IMR-90 (cell line): ENCODE data around the gene NSUN4. TPM values are rescaled to one million over a fixed set of nuclear protein-coding genes. Genes with fewer than 3 reads are reported as not detected.
A peak's percentile ranks its signal among the peaks of the same experiment; 100 is the strongest.

Source experiments
- ATAC-seq: fragments of 200-7000 bp; cut with Tn5 transposase; 2 replicates; pipeline ENCODE4 v1.9.1; 2020; ENCODE audit warnings: low read depth, mild to moderate bottlenecking, moderate library complexity
- Bru-seq: library from RNA; stranded (reverse); fragments of 400-500 nt; gene quantifications from one replicate; lab custom pipeline; 2021; lab: Mats Ljungman, UMichigan
- BruChase-seq, 2 experiments: library from RNA; stranded (reverse); fragments of 400-500 nt; gene quantifications; one replicate each; lab custom pipeline; 2021; lab: Mats Ljungman, UMichigan
- BruUV-seq: library from RNA; stranded (reverse); fragments of 400-500 nt; replicated peaks from 2 replicates; lab custom pipeline; 2021; lab: Mats Ljungman, UMichigan
- CTCF ChIA-PET: fragments of 300-600 bp; formaldehyde crosslinking; extraction: SDS; loops from one replicate; lab custom pipeline; 2021; ENCODE audit warnings: antibody characterized with exemption; lab: Yijun Ruan, JAX
- POLR2A ChIA-PET: fragments of 300-600 bp; sonication (Branson Sonifier 250); formaldehyde crosslinking; loops from one replicate; lab custom pipeline; 2022; ENCODE audit warnings: antibody characterized with exemption; ENCODE audit not compliant: unreplicated experiment; lab: Charles Lee
- DNase-seq: peaks from one replicate; pipeline ENCODE4 v3.0.0; 2013
- H2AFZ ChIP-seq: replicated peaks from 2 replicates; pipeline ENCODE3; 2013; ENCODE audit warnings: low read length, mild to moderate bottlenecking; ENCODE audit not compliant: poor library complexity
- H2AK5ac ChIP-seq: 2 replicates; pipeline ENCODE4 v1.6.1; 2013; ENCODE audit warnings: low read depth, low read length, inconsistent platforms
- H2AK9ac ChIP-seq: replicated peaks from 2 replicates; pipeline ENCODE3; 2013; ENCODE audit warnings: mild to moderate bottlenecking, low read depth, low read length, moderate library complexity; ENCODE audit not compliant: poor library complexity
- H2BK120ac ChIP-seq: 2 replicates; pipeline ENCODE4 v1.6.1; 2013; ENCODE audit warnings: low read depth, low read length, inconsistent platforms
- H2BK15ac ChIP-seq: 3 replicates; pipeline ENCODE4 v1.6.1; 2013; ENCODE audit warnings: low read depth, low read length, inconsistent platforms
- H2BK20ac ChIP-seq: 2 replicates; pipeline ENCODE4 v1.6.1; 2013; ENCODE audit warnings: low read depth, mild to moderate bottlenecking, inconsistent platforms, low read length, moderate library complexity
- H2BK5ac ChIP-seq: 2 replicates; pipeline ENCODE4 v1.6.1; 2013; ENCODE audit warnings: mild to moderate bottlenecking, low read depth, low read length, inconsistent platforms; ENCODE audit not compliant: poor library complexity, severe bottlenecking
- H3K14ac ChIP-seq: replicated peaks from 2 replicates; pipeline ENCODE4 v1.6.1; 2013; ENCODE audit warnings: low read depth, low read length, inconsistent platforms
- H3K18ac ChIP-seq: 2 replicates; pipeline ENCODE4 v1.6.1; 2013; ENCODE audit warnings: low read depth, low read length, control low read depth
- H3K23ac ChIP-seq: 2 replicates; pipeline ENCODE4 v1.6.1; 2013; ENCODE audit warnings: low read depth, low read length, inconsistent platforms
- H3K27ac ChIP-seq: 2 replicates; pipeline ENCODE4 v1.5.1; 2013; ENCODE audit warnings: mild to moderate bottlenecking, control low read depth, low read length; ENCODE audit not compliant: insufficient read depth
- H3K27me3 ChIP-seq: 2 replicates; pipeline ENCODE4 v1.6.1; 2013; ENCODE audit warnings: low read length; ENCODE audit not compliant: control insufficient read depth, insufficient read depth
- H3K36me3 ChIP-seq: 2 replicates; pipeline ENCODE4 v1.6.1; 2013; ENCODE audit warnings: low read length, mixed read lengths; ENCODE audit not compliant: control insufficient read depth, insufficient read depth
- H3K4ac ChIP-seq: 2 replicates; pipeline ENCODE4 v1.6.1; 2013; ENCODE audit warnings: low read depth, low read length, inconsistent platforms
- H3K4me1 ChIP-seq: 2 replicates; pipeline ENCODE4 v1.6.1; 2013; ENCODE audit warnings: low read length, mixed read lengths; ENCODE audit not compliant: control insufficient read depth, insufficient read depth
- H3K4me2 ChIP-seq: 2 replicates; pipeline ENCODE4 v1.6.1; 2013; ENCODE audit warnings: low read depth, mild to moderate bottlenecking, control low read depth, low read length, moderate library complexity
- H3K4me3 ChIP-seq: 2 replicates; pipeline ENCODE4 v1.5.1; 2013; ENCODE audit warnings: low read depth, mild to moderate bottlenecking, control low read depth, low read length, moderate library complexity; ENCODE audit not compliant: insufficient read depth
- H3K56ac ChIP-seq: 2 replicates; pipeline ENCODE4 v1.6.1; 2013; ENCODE audit warnings: low read length, inconsistent platforms; ENCODE audit not compliant: insufficient read depth; ENCODE audit errors: extremely low read depth
- H3K79me1 ChIP-seq, 2 experiments: 2 replicates each; pipeline ENCODE4 v1.6.1; 2013; ENCODE audit warnings: low read length in 2 of 2, inconsistent platforms in 1 of 2, low read depth in 1 of 2
- H3K9ac ChIP-seq: 2 replicates; pipeline ENCODE4 v1.6.1; 2013; ENCODE audit warnings: low read depth, low read length, control low read depth
- H3K9me1 ChIP-seq: 2 replicates; pipeline ENCODE4 v1.6.1; 2013; ENCODE audit warnings: low read length, inconsistent platforms; ENCODE audit not compliant: insufficient read depth
- H3K9me3 ChIP-seq: 2 replicates; pipeline ENCODE4 v1.6.1; 2013; ENCODE audit warnings: low read length; ENCODE audit not compliant: control insufficient read depth, insufficient read depth
- H4K20me1 ChIP-seq: 2 replicates; pipeline ENCODE4 v1.6.1; 2013; ENCODE audit warnings: low read length, inconsistent platforms; ENCODE audit not compliant: insufficient read depth
- H4K5ac ChIP-seq: 2 replicates; pipeline ENCODE4 v1.6.1; 2013; ENCODE audit warnings: mild to moderate bottlenecking, low read depth, low read length, control low read depth
- H4K8ac ChIP-seq, 2 experiments: 2 replicates each; pipeline ENCODE4 v1.6.1; 2013; ENCODE audit warnings: low read depth in 2 of 2, low read length in 2 of 2, control low read depth in 1 of 2, inconsistent platforms in 1 of 2
- H4K91ac ChIP-seq: 2 replicates; pipeline ENCODE4 v1.6.1; 2013; ENCODE audit warnings: low read depth, low read length, inconsistent platforms; ENCODE audit not compliant: insufficient read depth
- CEBPB ChIP-seq: IDR thresholded peaks from 2 replicates; pipeline ENCODE4 v1.6.1; 2012; ENCODE audit warnings: low read depth, low read length, improper control_type of control experiment
- CHD1 ChIP-seq: IDR thresholded peaks from 2 replicates; pipeline ENCODE4 v1.6.1; 2012; ENCODE audit warnings: low read depth, low read length, improper control_type of control experiment
- FOS ChIP-seq: fragments of 150-350 bp; IDR thresholded peaks from 2 replicates; pipeline ENCODE4 v1.6.1; 2016; ENCODE audit warnings: low read depth, low read length
- MAZ ChIP-seq: IDR thresholded peaks from 2 replicates; pipeline ENCODE4 v1.6.1; 2012; ENCODE audit warnings: low read depth, mild to moderate bottlenecking, low read length, improper control_type of control experiment, moderate library complexity, borderline replicate concordance
- MXI1 ChIP-seq: IDR thresholded peaks from 2 replicates; pipeline ENCODE4 v1.6.1; 2012; ENCODE audit warnings: low read depth, mild to moderate bottlenecking, low read length, moderate library complexity, borderline replicate concordance
- POLR2A ChIP-seq: IDR thresholded peaks from 2 replicates; pipeline ENCODE4 v1.6.1; 2012; ENCODE audit warnings: mild to moderate bottlenecking, low read depth, low read length
- RAD21 ChIP-seq: IDR thresholded peaks from 2 replicates; pipeline ENCODE4 v1.6.1; 2012; ENCODE audit warnings: low read length, improper control_type of control experiment
- WGBS, 2 experiments: methylation state at CpG; one replicate each; pipeline versions ENCODE4 v1.1.5 to v1.1.7; 2013; ENCODE audit warnings: missing lambda C conversion rate in 2 of 2; ENCODE audit not compliant: insufficient read length in 1 of 2; ENCODE audit errors: extremely low coverage in 2 of 2; 5-methylcytosine and 5-hydroxymethylcytosine counted together
- dilution Hi-C: fragments of 300-500 bp; cut with HindIII; formaldehyde crosslinking; loops from one replicate; pipeline ENCODE4 v1.14.3; 2018; ENCODE audit warnings: low sequenced_read_pairs; ENCODE audit not compliant: unreplicated experiment
- in situ Hi-C: fragments of 300-500 bp; cut with MboI; formaldehyde crosslinking; loops from 3 replicates; pipeline ENCODE4 v1.14.3; 2019; ENCODE audit warnings: low sequenced_read_pairs, inconsistent platforms, mixed read lengths
- intact Hi-C: fragments of 100-400 bp; cut with micrococcal nuclease; formaldehyde crosslinking; loops from 2 replicates; pipeline ENCODE4 v1.10.0; 2022
- long read RNA-seq: library from polyadenylated mRNA; unstranded; transcript quantifications from one replicate; pipeline ENCODE4 v2.0.0, GENCODE V29; 2021; ENCODE audit not compliant: unreplicated experiment
- polyA plus RNA-seq, 3 experiments: library from polyadenylated mRNA; depleted of rRNA; stranded (reverse); fragments of >200 nt; gene quantifications; 2 replicates each; pipeline ENCODE4 v1.2.3, GENCODE V29; 2012; ENCODE audit warnings: low replicate concordance in 1 of 3
- total RNA-seq: library from RNA; depleted of rRNA; stranded (reverse); fragments of >200 nt; gene quantifications from 2 replicates; pipeline ENCODE4 v1.2.3, GENCODE V29; 2012; rRNA removed
- TF ChIP-seq, protein P1 (sequence below): conservative IDR thresholded peaks from 2 replicates; pipeline ENCODE4 v1.5.1; 2012; ENCODE audit warnings: mild to moderate bottlenecking, low read depth, low read length, improper control_type of control experiment
- TF ChIP-seq, protein P2 (sequence below): fragments of 150-350 bp; IDR thresholded peaks from 2 replicates; pipeline ENCODE4 v1.6.1; 2017; ENCODE audit warnings: mild to moderate bottlenecking, antibody characterized with exemption, low read length, low read depth

NSUN4 gene
- total RNA-seq (10.9 and 11.9 TPM in 2 replicates), polyA plus RNA-seq (2012; rRNA removed) (11.6 and 13.0 TPM in 2 replicates), Bru-seq, nascent RNA (percentile 75 among the genes with signal in this experiment), BruChase-seq, experiment 1, labeled RNA remaining after a 6-hour chase (percentile 78 among the genes with signal in this experiment), BruChase-seq, experiment 2, labeled RNA remaining after a 2-hour chase (percentile 68 among the genes with signal in this experiment)
- polyA plus RNA-seq (2012; cell fraction: cytosol; rRNA removed), result 12.8 and 16.1 TPM in 2 replicates
- 12.0 and 17.3 TPM in 2 replicates for polyA plus RNA-seq (2012; cell fraction: nucleus; rRNA removed; ENCODE audit: low replicate concordance)
- long read RNA-seq, transcript NSUN4-204 (6 exons, 2,150 nt), result major isoform, 6 of 9 reads
- long read RNA-seq, partial matches to known transcripts, result 1 of 9 reads
- long read RNA-seq, other reads (novel, unspliced or antisense), result 2 of 9 reads

DNA sequence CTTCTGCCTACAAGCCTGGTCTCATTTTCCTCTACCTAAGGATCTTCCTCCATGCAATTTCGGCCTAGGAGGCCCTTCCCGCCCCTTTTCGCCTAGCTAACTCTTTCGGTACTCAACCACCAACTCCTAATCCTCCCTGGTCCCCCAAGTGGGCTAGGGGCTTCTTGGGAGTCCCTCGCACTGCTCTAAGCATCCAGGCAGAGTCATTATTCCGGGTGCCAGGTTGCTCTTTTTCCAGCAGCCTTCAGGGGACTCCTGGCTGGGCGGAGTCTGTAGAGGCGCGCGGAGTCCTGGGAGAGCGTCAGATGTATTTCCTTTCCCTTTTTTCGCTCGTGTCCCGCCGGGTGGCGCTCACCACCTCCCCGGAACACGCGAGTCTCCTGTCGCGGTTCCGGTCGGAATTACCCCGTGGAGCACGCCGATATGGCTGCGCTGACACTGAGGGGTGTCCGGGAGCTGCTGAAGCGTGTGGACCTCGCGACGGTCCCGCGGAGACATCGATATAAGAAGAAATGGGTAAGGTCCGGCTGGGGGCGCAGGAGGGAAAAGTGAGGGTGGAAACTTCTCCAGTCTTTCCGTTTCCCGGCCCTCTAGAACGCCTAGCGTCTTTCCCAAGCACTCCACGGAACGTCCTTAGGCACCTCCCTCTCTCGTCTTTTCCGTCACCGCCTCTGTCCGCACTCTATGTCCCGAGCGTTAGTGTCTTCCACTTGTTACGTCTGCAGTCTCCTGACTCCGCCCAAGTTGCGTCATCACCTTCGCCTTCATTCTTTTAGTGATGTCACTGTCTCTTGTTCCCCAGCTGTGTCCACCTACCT, at the start of gene NSUN4:
Gene NSUN4 (plus strand): TSS at position 404 of the 818 bp plus-strand sequence. CDS start 20 bp downstream, at position 424.
- Histone ChIP-seq H3K27ac (peak within 1 kb of the TSS; percentile 90), H4K20me1 (no peaks in the 10 kb centered on the region), H3K4ac (peak within 1 kb of the TSS; percentile 97), H3K56ac (peak within 1 kb of the TSS; percentile 94), H3K14ac (peak within 1 kb of the TSS; percentile 99), H4K5ac (peak within 1 kb of the TSS; percentile 94), H3K9me3 (no peaks in the 10 kb centered on the region), H3K4me3 (peak within 1 kb of the TSS; percentile 72), H3K18ac (peak within 1 kb of the TSS; percentile 77), H4K91ac (peak within 1 kb of the TSS; percentile 97), H2BK15ac (peak within 1 kb of the TSS; percentile 75; the same call in 1 of the 3 replicates), H3K9me1 (peaks cover 7% of the 10 kb centered on the region; the same call in 1 of the 2 replicates), H2AK9ac (peak within 1 kb of the TSS; percentile 75), H3K36me3 (peaks cover 11% of the 10 kb centered on the region), H2AK5ac (peak within 1 kb of the TSS; percentile 74), H2BK20ac (no peak within 1 kb of the TSS), H4K8ac (peak within 1 kb of the TSS; percentile 45 to 98), H3K4me1 (peaks cover 4% of the 10 kb centered on the region), H3K79me1 (peaks cover 10 to 40% of the 10 kb centered on the region in 2 experiments), H2BK5ac (peak within 1 kb of the TSS; percentile 91), H3K23ac (peak within 1 kb of the TSS; percentile 88), H3K4me2 (peak within 1 kb of the TSS; percentile 91), H3K27me3 (no peaks in the 10 kb centered on the region), H2BK120ac (peak within 1 kb of the TSS; percentile 71), H2AFZ (peak within 1 kb of the TSS; percentile 94), H3K9ac (peak within 1 kb of the TSS; percentile 93)
- ChIA-PET CTCF (interaction anchor here (0.6 to 1.3 kb wide), 4 partner anchors 10 to 448 kb away, joined by 3 to 4 read pairs (median 4); no protein-coding TSS in a partner anchor), POLR2A (no interaction called here)
- intact Hi-C loops, result loop anchor here (2.0 kb wide), 1 partner anchor 36 kb away; no protein-coding TSS in a partner anchor
- dilution Hi-C loops, result no loop called here
- peak; percentile 96 for ATAC-seq
- in situ Hi-C loops, result no loop called here
- 2% methylated on average over 21 of the region's 53 CpGs; no CpG with 5 or more reads in 1 of the 2 experiments for WGBS, 2 experiments
- peak; percentile 98 for DNase-seq
- TSS peak; percentile 43 for BruUV-seq
- TF ChIP-seq, protein P1, sequence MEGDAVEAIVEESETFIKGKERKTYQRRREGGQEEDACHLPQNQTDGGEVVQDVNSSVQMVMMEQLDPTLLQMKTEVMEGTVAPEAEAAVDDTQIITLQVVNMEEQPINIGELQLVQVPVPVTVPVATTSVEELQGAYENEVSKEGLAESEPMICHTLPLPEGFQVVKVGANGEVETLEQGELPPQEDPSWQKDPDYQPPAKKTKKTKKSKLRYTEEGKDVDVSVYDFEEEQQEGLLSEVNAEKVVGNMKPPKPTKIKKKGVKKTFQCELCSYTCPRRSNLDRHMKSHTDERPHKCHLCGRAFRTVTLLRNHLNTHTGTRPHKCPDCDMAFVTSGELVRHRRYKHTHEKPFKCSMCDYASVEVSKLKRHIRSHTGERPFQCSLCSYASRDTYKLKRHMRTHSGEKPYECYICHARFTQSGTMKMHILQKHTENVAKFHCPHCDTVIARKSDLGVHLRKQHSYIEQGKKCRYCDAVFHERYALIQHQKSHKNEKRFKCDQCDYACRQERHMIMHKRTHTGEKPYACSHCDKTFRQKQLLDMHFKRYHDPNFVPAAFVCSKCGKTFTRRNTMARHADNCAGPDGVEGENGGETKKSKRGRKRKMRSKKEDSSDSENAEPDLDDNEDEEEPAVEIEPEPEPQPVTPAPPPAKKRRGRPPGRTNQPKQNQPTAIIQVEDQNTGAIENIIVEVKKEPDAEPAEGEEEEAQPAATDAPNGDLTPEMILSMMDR, result peak; percentile 80
- TF ChIP-seq POLR2A (peak; percentile 91), MXI1 (peak; percentile 94), RAD21 (0 out of 2 replicates have a peak, but pooled peaks have one; percentile 22), FOS (0 out of 2 replicates have a peak, but pooled peaks have one; percentile 8), MAZ (peak; percentile 42; the same call in 1 of the 2 replicates), CEBPB (peak; percentile 99), CHD1 (no peak; the same call in 1 of the 2 replicates)
- TF ChIP-seq, protein P2, sequence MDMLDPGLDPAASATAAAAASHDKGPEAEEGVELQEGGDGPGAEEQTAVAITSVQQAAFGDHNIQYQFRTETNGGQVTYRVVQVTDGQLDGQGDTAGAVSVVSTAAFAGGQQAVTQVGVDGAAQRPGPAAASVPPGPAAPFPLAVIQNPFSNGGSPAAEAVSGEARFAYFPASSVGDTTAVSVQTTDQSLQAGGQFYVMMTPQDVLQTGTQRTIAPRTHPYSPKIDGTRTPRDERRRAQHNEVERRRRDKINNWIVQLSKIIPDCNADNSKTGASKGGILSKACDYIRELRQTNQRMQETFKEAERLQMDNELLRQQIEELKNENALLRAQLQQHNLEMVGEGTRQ, result no peak
